ENCODE results near the gene PAK5.

- no peak for TF ChIP-seq CTCF (IDR thresholded peaks at IDR 0.05)
- TF ChIP-seq POLR2AphosphoS5 (IDR thresholded peaks at IDR 0.05; ENCODE audit: low read depth, low read length) = no peak
- no peak for TF ChIP-seq TCF7L2 (IDR thresholded peaks at IDR 0.05; ENCODE audit: low read depth, low read length)
Observed at GRCh38 chr20:9705722-9706476, 133.0 kb downstream of the PAK5 start.

Measured in Panc1 (cell line).